ENCODE measurements around the gene FGF5.
"Not testable (repeated sequence)": the region's sequence is repeated elsewhere in the genome, so short reads cannot be mapped to it uniquely, and the experiment has no call there.

FGF5 gene

DNA sequence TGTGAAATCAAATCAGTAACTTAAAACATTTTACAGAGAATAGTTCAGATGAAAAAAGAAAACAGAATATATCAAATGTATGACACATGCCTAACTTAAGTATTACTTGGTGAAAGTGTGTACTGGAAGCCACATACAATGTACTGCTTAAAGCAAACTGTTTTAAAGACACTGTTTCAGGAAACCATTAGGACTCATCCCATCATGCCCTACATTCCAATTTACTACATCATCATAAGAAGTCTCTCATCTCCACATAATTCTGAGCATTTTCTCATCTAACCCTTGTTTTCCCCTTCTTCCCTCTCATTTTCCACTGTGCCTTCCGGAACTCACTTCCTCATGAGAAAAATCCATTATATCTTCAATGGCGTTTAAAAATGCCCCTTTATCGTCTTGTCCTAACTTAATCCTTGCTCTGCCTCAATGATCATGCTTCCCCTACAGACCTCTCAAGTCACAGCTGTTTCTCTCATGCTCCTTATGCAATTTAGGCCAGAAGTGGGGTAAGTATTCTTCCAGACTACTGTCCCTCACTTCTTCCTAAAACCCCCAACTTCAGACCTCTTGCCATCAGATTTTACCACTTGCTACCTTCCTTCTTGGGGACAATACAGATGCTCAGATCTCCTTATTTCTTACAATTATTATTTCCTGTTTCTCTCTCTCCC lies 26.8 kb upstream of the FGF5 start:
- H3K27ac Mint-ChIP-seq, result no peak overlapping the region
- H3K36me3 Mint-ChIP-seq, result no peaks in the 10 kb centered on the region
- peaks cover 7% of the 10 kb centered on the region for H3K27me3 Mint-ChIP-seq
- CTCF ChIA-PET, result no interaction called here
- no peak for DNase-seq
- H3K9me3 Mint-ChIP-seq, result no peaks in the 10 kb centered on the region
- no peaks in the 10 kb centered on the region for H3K4me1 Mint-ChIP-seq
- no peak overlapping the region for H3K4me3 Mint-ChIP-seq

DNA sequence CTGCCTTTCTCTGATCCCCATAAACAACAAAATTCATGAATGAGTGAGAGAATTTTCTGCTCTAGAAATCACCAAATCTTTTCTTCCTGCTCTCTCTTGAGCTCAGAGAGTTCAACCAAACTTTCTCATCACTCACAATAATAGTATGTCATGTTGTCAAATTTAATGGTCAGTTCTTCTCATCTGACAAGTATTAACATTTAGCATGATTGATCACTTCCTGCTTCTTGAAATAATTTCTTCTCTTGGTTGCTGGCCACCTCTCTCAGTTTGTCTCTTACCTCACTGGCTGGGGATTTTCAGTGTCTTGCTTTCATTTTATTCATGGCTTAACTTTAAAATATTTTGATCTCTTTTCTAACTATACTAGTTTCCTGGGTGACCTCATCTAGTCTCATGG lies 25.5 kb upstream of the FGF5 start:
- H3K27ac Mint-ChIP-seq, result no peak overlapping the region
- no peaks in the 10 kb centered on the region for H3K36me3 Mint-ChIP-seq
- no peak overlapping the region for H3K4me3 Mint-ChIP-seq
- H3K9me3 Mint-ChIP-seq, result no peaks in the 10 kb centered on the region
- no peak for DNase-seq
- H3K4me1 Mint-ChIP-seq, result no peaks in the 10 kb centered on the region
- H3K27me3 Mint-ChIP-seq, result peaks cover 4% of the 10 kb centered on the region
- CTCF ChIA-PET, result no interaction called here

DNA sequence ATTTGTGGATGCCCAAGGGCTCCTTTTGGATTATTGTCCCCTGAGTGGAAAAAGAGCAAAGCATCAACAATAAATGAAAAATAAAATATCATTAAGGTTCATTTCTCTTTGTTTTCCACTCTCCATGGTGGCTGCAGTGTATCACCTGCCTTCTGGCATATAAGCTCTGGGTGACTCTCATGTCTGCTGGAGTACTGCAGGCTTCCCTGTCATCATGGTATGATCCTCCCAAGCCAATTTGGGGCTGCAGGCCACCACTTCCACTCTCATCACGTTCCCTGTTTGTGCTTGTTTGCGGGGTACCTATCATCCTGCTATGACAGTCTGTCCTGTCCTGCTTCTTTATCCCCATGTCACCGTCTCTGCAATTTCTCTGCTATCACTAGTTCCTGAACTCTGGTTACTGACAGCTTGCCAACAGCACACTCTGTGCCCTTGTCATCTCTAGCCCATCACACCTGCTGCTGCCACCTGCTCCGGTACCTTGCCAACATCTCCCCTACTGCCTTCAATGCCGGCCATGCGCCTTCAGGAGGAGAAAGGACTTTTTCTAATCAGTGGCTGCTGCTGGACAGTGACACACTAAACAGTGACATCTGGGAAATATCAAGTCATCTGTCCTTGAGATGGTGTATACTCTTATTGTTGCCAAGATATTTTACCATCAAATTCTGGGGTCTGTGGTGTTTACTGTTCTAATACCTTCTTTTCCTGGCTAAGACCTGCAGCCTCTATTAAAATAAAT lies 23.0 kb upstream of the FGF5 start:
- Mint-ChIP-seq H3K4me3 (no peak overlapping the region), H3K27ac (no peak overlapping the region), H3K27me3 (peaks cover 3% of the 10 kb centered on the region), H3K36me3 (no peaks in the 10 kb centered on the region), H3K4me1 (no peaks in the 10 kb centered on the region), H3K9me3 (no peaks in the 10 kb centered on the region)
- CTCF ChIA-PET, result no interaction called here
- no peak for DNase-seq

GRCh38 chr4:80247484-80247883 lies 19.0 kb upstream of the FGF5 start:
- DNase-seq, H3K9me3 Mint-ChIP-seq, H3K4me1 Mint-ChIP-seq, H3K36me3 Mint-ChIP-seq, H3K27ac Mint-ChIP-seq, H3K27me3 Mint-ChIP-seq, CTCF ChIA-PET, H3K4me3 Mint-ChIP-seq: not testable (repeated sequence)

- Mint-ChIP-seq H3K36me3 (no peaks in the 10 kb centered on the region), H3K9me3 (no peaks in the 10 kb centered on the region), H3K4me3 (no peak overlapping the region), H3K4me1 (no peaks in the 10 kb centered on the region), H3K27ac (no peak overlapping the region), H3K27me3 (no peaks in the 10 kb centered on the region)
- CTCF ChIA-PET, result no interaction called here
- no peak for DNase-seq
Measured at GRCh38 chr4:80249144-80249543, 17.3 kb upstream of the FGF5 start.

GRCh38 chr4:80252427-80252826 lies 14.0 kb upstream of the FGF5 start:
- H3K36me3 Mint-ChIP-seq, result no peaks in the 10 kb centered on the region
- H3K27ac Mint-ChIP-seq, result no peak overlapping the region
- CTCF ChIA-PET, result interaction anchor here (0.5 kb wide), 1 partner anchor 683 kb away, joined by 3 read pairs; no protein-coding TSS in a partner anchor
- peaks cover 8% of the 10 kb centered on the region for H3K27me3 Mint-ChIP-seq
- no peak overlapping the region for H3K4me3 Mint-ChIP-seq
- H3K9me3 Mint-ChIP-seq, result no peaks in the 10 kb centered on the region
- DNase-seq, result no peak
- no peaks in the 10 kb centered on the region for H3K4me1 Mint-ChIP-seq

- Mint-ChIP-seq H3K27ac (no peak overlapping the region), H3K36me3 (no peaks in the 10 kb centered on the region), H3K9me3 (no peaks in the 10 kb centered on the region), H3K4me3 (no peak overlapping the region), H3K27me3 (peaks cover 13% of the 10 kb centered on the region), H3K4me1 (no peaks in the 10 kb centered on the region)
- CTCF ChIA-PET, result no interaction called here
- no peak for DNase-seq
Measured at GRCh38 chr4:80252953-80253352, 13.5 kb upstream of the FGF5 start.

DNA sequence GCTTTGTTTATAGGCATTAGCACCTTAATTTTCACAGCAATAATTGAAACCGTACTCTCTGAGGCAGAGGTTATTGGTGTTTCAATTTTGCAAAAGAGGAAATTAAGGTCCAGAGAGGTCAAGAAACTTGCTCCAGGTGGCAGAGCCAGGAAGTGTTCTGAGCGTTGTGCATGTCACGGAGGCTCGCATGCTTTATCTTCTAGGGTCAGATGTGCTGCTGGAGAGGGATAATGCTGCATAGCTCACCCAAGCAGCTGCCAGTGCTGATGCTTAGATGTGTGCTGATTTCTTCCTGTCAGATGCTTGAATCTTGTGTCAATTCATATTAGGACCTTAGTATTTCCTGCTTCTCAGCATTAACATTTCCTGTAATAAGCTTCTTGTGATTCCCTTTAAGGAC lies 13.0 kb upstream of the FGF5 start:
- CTCF ChIA-PET, result interaction anchor here (0.7 kb wide), 1 partner anchor 354 kb away, joined by 3 read pairs; no protein-coding TSS in a partner anchor
- Mint-ChIP-seq H3K36me3 (no peaks in the 10 kb centered on the region), H3K4me3 (no peak overlapping the region), H3K27me3 (peaks cover 15% of the 10 kb centered on the region), H3K9me3 (no peaks in the 10 kb centered on the region), H3K27ac (no peak overlapping the region), H3K4me1 (no peaks in the 10 kb centered on the region)
- DNase-seq, result no peak

GRCh38 chr4:80254114-80254513 lies 12.3 kb upstream of the FGF5 start:
- Mint-ChIP-seq H3K4me1 (no peaks in the 10 kb centered on the region), H3K36me3 (no peaks in the 10 kb centered on the region), H3K9me3 (no peaks in the 10 kb centered on the region), H3K27me3 (peaks cover 19% of the 10 kb centered on the region), H3K4me3 (no peak overlapping the region), H3K27ac (no peak overlapping the region)
- CTCF ChIA-PET, result interaction anchor here (0.7 kb wide), 1 partner anchor 355 kb away, joined by 3 read pairs; no protein-coding TSS in a partner anchor
- DNase-seq, result no peak

DNA sequence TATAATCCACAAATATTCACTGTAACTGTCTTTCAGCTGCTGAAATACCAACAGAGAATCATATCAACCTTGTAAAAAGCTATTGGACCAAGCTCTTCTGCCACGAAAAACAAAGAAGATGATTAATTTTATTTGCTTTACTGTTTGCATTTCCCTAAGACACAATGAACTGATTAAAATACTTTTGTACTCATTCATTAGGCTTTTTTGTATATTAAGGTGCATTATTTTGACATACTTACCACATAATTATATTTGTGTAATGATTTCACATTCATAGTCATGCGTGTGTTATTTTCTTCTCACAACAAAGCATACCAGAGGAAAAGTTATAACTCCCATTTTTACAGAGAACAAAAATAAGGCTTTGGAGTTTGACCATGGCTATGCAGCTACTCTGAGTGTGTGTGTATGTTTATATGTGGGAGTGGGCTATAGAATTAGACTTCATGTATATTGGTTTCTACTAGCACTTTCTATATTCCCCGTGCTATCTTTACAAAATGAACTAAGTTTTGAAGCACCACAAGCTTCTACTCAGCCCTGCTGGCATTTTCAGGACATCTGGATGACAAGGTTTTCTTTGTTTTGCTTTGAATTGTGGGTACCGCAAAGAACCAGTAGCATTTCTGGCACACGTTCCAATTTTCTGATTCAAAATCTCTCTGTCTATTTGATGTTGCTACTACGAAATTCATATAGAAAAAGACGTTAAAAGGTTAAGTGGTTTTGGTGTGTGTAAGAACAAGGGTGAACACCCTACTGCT lies 11.0 kb upstream of the FGF5 start:
- Mint-ChIP-seq H3K27ac (no peak overlapping the region), H3K36me3 (no peaks in the 10 kb centered on the region), H3K27me3 (peaks cover 20% of the 10 kb centered on the region), H3K4me3 (no peak overlapping the region), H3K4me1 (no peaks in the 10 kb centered on the region), H3K9me3 (no peaks in the 10 kb centered on the region)
- DNase-seq, result no peak
- CTCF ChIA-PET, result no interaction called here

GRCh38 chr4:80257851-80258250 lies 8.6 kb upstream of the FGF5 start:
- Mint-ChIP-seq H3K4me1 (no peaks in the 10 kb centered on the region), H3K36me3 (no peaks in the 10 kb centered on the region), H3K27me3 (peaks cover 34% of the 10 kb centered on the region), H3K27ac (no peak overlapping the region), H3K9me3 (no peaks in the 10 kb centered on the region), H3K4me3 (no peak overlapping the region)
- no peak for DNase-seq
- CTCF ChIA-PET, result interaction anchor here (0.7 to 1.0 kb wide), 2 partner anchors 42 to 460 kb away, joined by 3 read pairs; no protein-coding TSS in a partner anchor

GRCh38 chr4:80259012-80259411 lies 7.5 kb upstream of the FGF5 start:
- no peak for DNase-seq
- H3K36me3 Mint-ChIP-seq, result no peaks in the 10 kb centered on the region
- H3K4me3 Mint-ChIP-seq, result no peak overlapping the region
- no peaks in the 10 kb centered on the region for H3K4me1 Mint-ChIP-seq
- CTCF ChIA-PET, result no interaction called here
- no peak overlapping the region for H3K27ac Mint-ChIP-seq
- no peaks in the 10 kb centered on the region for H3K9me3 Mint-ChIP-seq
- H3K27me3 Mint-ChIP-seq, result peaks cover 46% of the 10 kb centered on the region

DNA sequence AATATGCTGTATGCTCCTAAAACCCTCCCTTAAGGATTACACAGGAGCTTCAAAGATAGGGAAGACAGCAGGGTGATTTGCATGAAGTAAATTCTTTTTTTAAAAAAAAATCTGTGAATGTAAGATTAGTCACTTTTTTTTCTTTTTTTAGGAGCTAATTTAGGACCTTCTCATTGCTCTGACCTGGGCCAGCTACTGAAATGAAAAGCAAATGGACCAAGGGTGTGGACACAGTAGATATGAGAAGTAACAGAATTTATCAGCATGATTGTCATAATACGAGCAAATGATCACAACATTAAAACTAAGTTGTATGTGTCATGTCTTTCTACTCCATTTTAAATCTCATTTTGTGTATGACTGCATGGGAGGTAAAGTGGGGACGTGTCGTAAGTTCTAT lies 6.6 kb upstream of the FGF5 start:
- H3K4me3 Mint-ChIP-seq, result no peak overlapping the region
- H3K27ac Mint-ChIP-seq, result no peak overlapping the region
- peaks cover 54% of the 10 kb centered on the region for H3K27me3 Mint-ChIP-seq
- no peaks in the 10 kb centered on the region for H3K36me3 Mint-ChIP-seq
- CTCF ChIA-PET, result interaction anchor here (0.6 kb wide), 1 partner anchor 531 kb away, joined by 3 read pairs; no protein-coding TSS in a partner anchor
- H3K9me3 Mint-ChIP-seq, result no peaks in the 10 kb centered on the region
- no peaks in the 10 kb centered on the region for H3K4me1 Mint-ChIP-seq
- no peak for DNase-seq

DNA sequence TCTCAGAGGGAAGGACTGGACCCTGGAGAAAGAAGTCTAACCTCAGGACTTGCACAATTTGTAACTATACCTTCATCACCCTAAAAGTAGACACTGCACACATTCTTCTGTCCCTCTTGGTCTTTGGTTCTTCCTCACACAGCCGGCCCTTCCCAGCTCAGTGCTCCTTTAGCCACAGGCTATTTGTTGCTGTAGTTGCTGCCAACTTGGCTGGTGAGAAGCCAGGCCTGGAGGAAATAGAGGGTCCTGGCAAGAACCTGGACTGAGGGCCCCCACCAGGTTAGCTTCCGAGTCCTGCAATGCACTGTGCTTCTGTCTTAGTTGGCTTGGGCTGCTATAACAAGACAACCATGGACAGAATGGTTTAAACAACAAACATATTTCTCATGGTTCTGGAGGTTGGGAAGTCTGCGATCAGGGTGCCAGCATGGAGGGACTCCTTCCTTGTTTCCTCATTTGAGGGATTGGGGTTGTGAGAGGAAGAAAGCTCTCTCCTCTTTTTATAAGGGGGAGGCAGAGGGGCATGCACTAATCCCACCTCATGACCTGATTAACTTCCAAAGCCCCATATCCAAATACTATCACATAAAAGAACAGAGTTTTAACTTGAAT lies 4.4 kb upstream of the FGF5 start:
- no peak overlapping the region for H3K27ac Mint-ChIP-seq
- H3K4me1 Mint-ChIP-seq, result peaks cover 16% of the 10 kb centered on the region
- H3K27me3 Mint-ChIP-seq, result peaks cover 71% of the 10 kb centered on the region
- H3K36me3 Mint-ChIP-seq, result no peaks in the 10 kb centered on the region
- H3K4me3 Mint-ChIP-seq, result no peak overlapping the region
- no peaks in the 10 kb centered on the region for H3K9me3 Mint-ChIP-seq
- DNase-seq, result no peak
- CTCF ChIA-PET, result no interaction called here
